GM18909 (cell line): ENCODE results near the gene KLF1.

ENCODE experiments used
- ATAC-seq: cut with Tn5 transposase; IDR thresholded peaks from one replicate; pipeline ENCODE4 v1.9.1; 2021; ENCODE audit warnings: mild to moderate bottlenecking; ENCODE audit not compliant: unreplicated experiment, poor library complexity

KLF1 gene

GRCh38 chr19:12840091-12841079 lies 46.6 kb downstream of the KLF1 start:
- ATAC-seq: no peak

GRCh38 chr19:12838886-12839756 lies 47.9 kb downstream of the KLF1 start:
- ATAC-seq: no peak

GRCh38 chr19:12838182-12838885 lies 48.7 kb downstream of the KLF1 start, which contains the start of gene MAST1:
Gene MAST1 (plus strand): TSS chr19:12838515. CDS start chr19:12838573, 58 bp downstream.
- ATAC-seq: no peak

GRCh38 chr19:12837225-12837624 lies 49.8 kb downstream of the KLF1 start:
- ATAC-seq: no peak

GRCh38 chr19:12836529-12836863 lies 50.5 kb downstream of the KLF1 start:
- no peak for ATAC-seq

GRCh38 chr19:12834976-12835757 lies 51.8 kb downstream of the KLF1 start:
- no peak for ATAC-seq

- ATAC-seq: no peak
These were observed 52.4 kb downstream of the KLF1 start, which contains the start of gene RTBDN for GRCh38 chr19:12834566-12834943. Gene RTBDN (minus strand): TSS chr19:12834579. CDS start chr19:12829979, 4,600 bp downstream.
